ENCODE results near the gene MSL1.
A peak's percentile ranks its signal among the peaks of the same experiment; 100 is the strongest.

MSL1 gene

DNA sequence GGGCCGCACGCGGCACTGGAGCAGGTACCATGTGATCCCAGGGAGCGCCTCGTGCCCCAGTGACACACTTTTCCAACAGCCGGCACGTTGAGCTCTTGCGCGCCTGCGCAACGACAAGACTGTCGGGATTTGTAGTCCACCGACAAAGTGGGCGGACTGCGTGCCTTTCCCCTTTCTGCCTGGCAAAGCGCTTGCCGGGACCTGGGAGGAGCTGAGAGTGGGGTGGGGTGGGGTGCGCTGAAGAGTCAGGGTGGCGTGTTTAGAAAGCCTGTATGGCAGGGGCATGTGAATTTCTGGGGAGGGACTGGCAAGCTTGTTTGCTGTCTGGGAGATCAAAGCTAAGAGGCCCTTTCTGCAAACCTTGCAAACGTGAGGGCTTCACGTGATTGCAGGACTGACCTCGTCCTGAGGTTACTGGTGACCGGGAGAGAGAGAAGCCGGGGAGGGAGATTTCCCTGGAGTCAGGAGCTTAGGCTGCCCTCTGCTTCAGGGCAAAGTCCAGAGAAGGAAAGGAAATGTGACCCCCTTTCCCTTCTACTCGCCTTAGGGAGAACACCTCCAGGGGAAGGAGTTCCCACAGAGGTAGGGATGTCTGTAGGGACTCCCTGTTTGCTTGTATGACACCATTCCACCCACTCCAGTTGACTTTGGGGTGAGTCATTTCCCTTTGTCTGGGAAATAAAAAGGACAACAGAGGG, 21.0 kb upstream of the MSL1 start:
- peak; percentile 99 for DNase-seq (ENCODE audit: low read depth)
- peak overlapping the region; percentile 83 for H3K4me3 ChIP-seq (ENCODE audit: low read depth, low read length)
- TF ChIP-seq, protein P1, sequence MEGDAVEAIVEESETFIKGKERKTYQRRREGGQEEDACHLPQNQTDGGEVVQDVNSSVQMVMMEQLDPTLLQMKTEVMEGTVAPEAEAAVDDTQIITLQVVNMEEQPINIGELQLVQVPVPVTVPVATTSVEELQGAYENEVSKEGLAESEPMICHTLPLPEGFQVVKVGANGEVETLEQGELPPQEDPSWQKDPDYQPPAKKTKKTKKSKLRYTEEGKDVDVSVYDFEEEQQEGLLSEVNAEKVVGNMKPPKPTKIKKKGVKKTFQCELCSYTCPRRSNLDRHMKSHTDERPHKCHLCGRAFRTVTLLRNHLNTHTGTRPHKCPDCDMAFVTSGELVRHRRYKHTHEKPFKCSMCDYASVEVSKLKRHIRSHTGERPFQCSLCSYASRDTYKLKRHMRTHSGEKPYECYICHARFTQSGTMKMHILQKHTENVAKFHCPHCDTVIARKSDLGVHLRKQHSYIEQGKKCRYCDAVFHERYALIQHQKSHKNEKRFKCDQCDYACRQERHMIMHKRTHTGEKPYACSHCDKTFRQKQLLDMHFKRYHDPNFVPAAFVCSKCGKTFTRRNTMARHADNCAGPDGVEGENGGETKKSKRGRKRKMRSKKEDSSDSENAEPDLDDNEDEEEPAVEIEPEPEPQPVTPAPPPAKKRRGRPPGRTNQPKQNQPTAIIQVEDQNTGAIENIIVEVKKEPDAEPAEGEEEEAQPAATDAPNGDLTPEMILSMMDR (conservative IDR thresholded peaks at IDR 0.05; ENCODE audit: low read depth, low read length) = no peak

DNA sequence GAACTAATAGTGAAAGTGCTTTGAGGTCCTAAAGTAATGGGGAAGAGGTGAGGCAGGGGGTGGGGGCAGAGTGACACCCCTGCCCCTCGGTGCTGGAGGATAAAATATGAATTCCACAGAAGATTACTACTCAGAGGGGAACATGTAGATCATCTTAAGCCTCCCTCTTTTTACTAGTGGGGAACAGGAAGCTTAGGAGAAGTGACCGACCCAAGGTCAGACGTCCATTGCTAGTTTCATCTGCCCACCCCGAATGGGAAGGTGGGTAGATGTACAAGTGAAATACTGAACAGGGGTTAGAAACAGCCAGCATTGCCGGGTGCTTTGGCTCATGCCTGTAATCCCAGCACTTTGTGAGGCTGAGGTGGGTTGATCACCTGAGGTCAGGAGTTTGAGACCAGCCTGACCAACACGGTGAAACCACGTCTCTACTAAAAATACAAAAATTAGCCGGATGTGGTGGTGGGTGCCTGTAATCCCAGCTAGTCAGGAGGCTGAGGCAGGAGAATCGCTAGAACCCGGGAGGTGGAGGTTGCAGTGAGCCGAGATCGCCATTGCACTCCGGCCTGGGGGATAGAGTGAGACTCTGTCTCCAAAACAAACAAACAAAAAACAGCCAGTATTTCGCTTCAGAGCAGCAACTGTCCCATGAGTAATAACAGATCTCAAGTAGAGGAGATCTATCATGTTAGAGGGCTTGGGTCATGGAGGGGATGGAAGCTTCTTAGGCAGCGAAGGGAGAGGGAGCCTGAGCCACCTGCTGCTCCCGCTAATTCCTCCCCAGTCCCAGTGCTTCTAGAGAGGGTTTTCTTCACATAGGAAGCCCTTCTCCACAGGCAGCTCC, 20.2 kb upstream of the MSL1 start:
- DNase-seq (ENCODE audit: low read depth) = no peak
- TF ChIP-seq, protein P1 (conservative IDR thresholded peaks at IDR 0.05; ENCODE audit: low read depth, low read length) = no peak
- H3K4me3 ChIP-seq (ENCODE audit: low read depth, low read length) = no peak overlapping the region

GRCh38 chr17:40103071-40103661, 18.6 kb upstream of the MSL1 start:
- H3K4me3 ChIP-seq (ENCODE audit: low read depth, low read length) = no peak overlapping the region
- TF ChIP-seq, protein P1 (conservative IDR thresholded peaks at IDR 0.05; ENCODE audit: low read depth, low read length) = no peak
- DNase-seq (ENCODE audit: low read depth) = no peak

DNA sequence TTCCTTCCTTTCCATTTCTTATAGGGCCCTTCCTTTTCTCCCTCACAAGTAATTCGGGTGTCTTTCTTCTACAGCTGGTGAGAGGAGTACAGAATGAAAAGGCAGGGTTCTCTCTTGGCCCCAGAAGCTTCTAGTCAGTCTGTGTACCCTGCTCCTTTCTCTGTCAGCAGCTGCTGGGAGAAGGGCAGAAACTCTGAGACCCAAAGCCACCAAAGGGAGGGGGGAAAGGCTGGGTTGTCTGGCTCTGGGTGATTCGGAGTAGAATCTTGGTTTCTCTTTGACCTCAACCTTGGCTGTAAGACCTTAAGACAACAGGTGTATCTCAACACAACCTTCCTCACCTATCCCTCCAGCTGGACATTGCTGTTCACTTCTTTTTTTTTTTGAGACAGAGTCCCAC, 18.1 kb upstream of the MSL1 start:
- TF ChIP-seq, protein P1 (conservative IDR thresholded peaks at IDR 0.05; ENCODE audit: low read depth, low read length) = no peak
- no peak overlapping the region for H3K4me3 ChIP-seq (ENCODE audit: low read depth, low read length)
- no peak for DNase-seq (ENCODE audit: low read depth)

DNA sequence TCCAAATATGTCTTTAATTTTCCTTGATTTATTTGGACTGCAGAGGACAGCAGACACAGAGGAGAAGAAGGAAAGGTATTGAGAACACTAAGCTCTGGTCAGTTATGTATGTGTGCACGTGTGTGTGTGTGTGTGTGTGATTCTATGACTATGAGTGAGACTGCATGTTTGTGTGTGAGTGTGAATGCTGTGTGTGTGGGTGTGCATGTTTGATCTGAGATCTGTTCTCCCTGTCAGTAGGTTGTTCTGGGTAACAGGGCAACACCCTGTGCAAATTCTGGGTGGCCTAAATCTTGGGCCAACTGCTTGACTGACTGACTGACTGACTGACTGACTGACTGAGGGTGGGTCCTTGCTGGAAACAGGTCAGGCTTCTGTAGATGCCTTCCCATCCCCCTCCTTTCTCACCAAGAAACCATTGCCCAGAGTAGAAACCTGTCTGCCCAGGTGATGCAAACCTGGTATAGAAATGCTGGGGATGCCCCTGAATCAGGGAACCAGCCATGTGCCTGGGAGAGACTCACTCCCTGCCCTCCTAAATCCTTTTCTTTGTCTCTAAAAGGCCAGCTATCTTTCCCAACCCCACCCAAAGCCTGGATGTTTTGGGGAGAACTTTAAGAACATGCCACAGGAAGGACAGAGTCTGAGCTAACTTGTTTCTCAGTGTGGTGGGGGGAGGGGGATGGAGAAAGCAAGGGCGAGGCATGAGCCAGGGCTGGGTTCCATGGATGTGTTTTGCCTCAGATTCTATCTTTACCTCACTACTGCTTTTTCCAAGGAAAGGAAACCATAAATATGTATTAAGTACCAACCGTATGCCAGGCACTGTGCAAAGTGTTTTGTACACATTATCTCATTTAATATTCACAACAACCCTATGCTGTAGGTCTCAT, 16.9 kb upstream of the MSL1 start:
- no peak for DNase-seq (ENCODE audit: low read depth)
- H3K4me3 ChIP-seq (ENCODE audit: low read depth, low read length) = no peak overlapping the region

More for the DNA sequence above, 16.9 kb upstream of the MSL1 start:
- TF ChIP-seq, protein P1 (conservative IDR thresholded peaks at IDR 0.05; ENCODE audit: low read depth, low read length) = no peak
